HepG2 (cell line): ENCODE results near the gene RAP2C. TPM values are rescaled to one million over a fixed set of nuclear protein-coding genes. Genes with fewer than 3 reads are reported as not detected.

Experiments
- ATAC-seq: fragments of 200-7000 bp; cut with Tn5 transposase; 3 replicates; pipeline ENCODE4 v1.9.1; 2020; ENCODE audit warnings: mild to moderate bottlenecking, moderate library complexity
- BruUV-seq: library from RNA; stranded (reverse); fragments of 400-500 nt; replicated peaks from 2 replicates; lab custom pipeline; 2021; lab: Mats Ljungman, UMichigan
- CTCF ChIA-PET: fragments of 300-600 bp; formaldehyde crosslinking; extraction: SDS; loops from one replicate; lab custom pipeline; 2021; ENCODE audit warnings: low total read pairs, inconsistent platforms, low intra/inter-chr PET ratio; lab: Yijun Ruan, JAX
- POLR2A ChIA-PET: fragments of 350-600 bp; sonication (Branson Sonifier 250); formaldehyde crosslinking; loops from one replicate; lab custom pipeline; 2020; ENCODE audit warnings: antibody characterized with exemption, inconsistent platforms; lab: Yijun Ruan, JAX
- DNase-seq: peaks from one replicate; pipeline ENCODE4 v3.0.0-alpha.2; 2015; ENCODE audit warnings: low spot score
- FAIRE-seq: peaks from 3 replicates; lab custom pipeline; 2011; peaks lifted over from hg19 to GRCh38; lab: Jason Lieb, UNC
- H2AFZ ChIP-seq: one replicate; pipeline ENCODE4 v1.6.1; 2011; ENCODE audit warnings: low read length, inconsistent platforms
- H3K27ac ChIP-seq: fragments of 300-600 bp; 3 replicates; pipeline ENCODE4 v1.8.0; 2011; ENCODE audit warnings: mixed run types, mild to moderate bottlenecking, mixed read lengths, low read length, inconsistent platforms; ENCODE audit not compliant: insufficient read depth; ENCODE audit errors: extremely low read length
- H3K27me3 ChIP-seq, 2 experiments: fragments of 200-600 bp in 1 of 2; 2 replicates in 1 of 2; 3 replicates in 1 of 2; pipeline versions ENCODE4 v1.6.0 to v1.8.0; 2011; ENCODE audit warnings: low read length in 2 of 2, mild to moderate bottlenecking in 2 of 2, moderate library complexity in 2 of 2, inconsistent platforms in 1 of 2; ENCODE audit not compliant: insufficient read depth in 2 of 2, control insufficient read depth in 1 of 2
- H3K36me3 ChIP-seq, 2 experiments: fragments of 200-600 bp in 1 of 2; replicated peaks in 1 of 2; 2 replicates in 1 of 2; 3 replicates in 1 of 2; pipeline versions ENCODE4 v1.5.1 to v1.8.0; 2011; ENCODE audit warnings: low read length in 2 of 2, inconsistent platforms in 1 of 2; ENCODE audit not compliant: insufficient read depth in 2 of 2, control insufficient read depth in 1 of 2
- H3K4me1 ChIP-seq: 2 replicates; pipeline ENCODE4 v1.5.1; 2012; ENCODE audit warnings: low read length, inconsistent platforms; ENCODE audit not compliant: insufficient read depth
- H3K4me2 ChIP-seq: 2 replicates; pipeline ENCODE4 v1.6.0; 2011; ENCODE audit warnings: low read depth, low read length, inconsistent platforms
- H3K4me3 ChIP-seq, 3 experiments: fragments of 200-600 bp in 1 of 3; sonication (generic), shearing (Covaris generic) in 1 of 3; replicated peaks in 1 of 3; 2 replicates each; pipeline ENCODE4 v1.5.1; 2011 to 2016; ENCODE audit warnings: low read length in 3 of 3, inconsistent platforms in 2 of 3, low read depth in 2 of 3, mild to moderate bottlenecking in 2 of 3, control low read depth in 1 of 3, mixed read lengths in 1 of 3; ENCODE audit not compliant: insufficient read depth in 1 of 3
- H3K79me2 ChIP-seq: one replicate; pipeline ENCODE4 v1.6.1; 2011; ENCODE audit warnings: low read length, inconsistent platforms; ENCODE audit not compliant: insufficient read depth
- H3K9ac ChIP-seq: 2 replicates; pipeline ENCODE4 v1.6.0; 2011; ENCODE audit warnings: mild to moderate bottlenecking, low read depth, low read length, inconsistent platforms; ENCODE audit not compliant: insufficient read depth
- H3K9me3 ChIP-seq: 2 replicates; pipeline ENCODE4 v1.5.1; 2012; ENCODE audit warnings: mild to moderate bottlenecking, low read length
- H4K20me1 ChIP-seq: 2 replicates; pipeline ENCODE4 v1.6.0; 2011; ENCODE audit warnings: inconsistent platforms, mild to moderate bottlenecking, low read length, moderate library complexity; ENCODE audit not compliant: insufficient read depth
- CBX5 ChIP-seq: sonication (generic); formaldehyde crosslinking; IDR thresholded peaks from 2 replicates; pipeline ENCODE4 v1.4.0; 2020; ENCODE audit warnings: missing genetic modification reagents, borderline replicate concordance
- MAFK ChIP-seq, 2 experiments: IDR thresholded peaks in 1 of 2; conservative IDR thresholded peaks in 1 of 2; 2 replicates each; pipeline ENCODE4 v1.6.1; 2011; ENCODE audit warnings: improper control_type of control experiment in 2 of 2, low read length in 2 of 2
- NFKB2 ChIP-seq: sonication (generic); formaldehyde crosslinking; IDR thresholded peaks from 2 replicates; pipeline ENCODE4 v1.4.0; 2020; ENCODE audit warnings: missing genetic modification reagents, borderline replicate concordance
- SETDB1 ChIP-seq: sonication (generic); formaldehyde crosslinking; IDR thresholded peaks from 2 replicates; pipeline ENCODE4 v1.5.1; 2020; ENCODE audit warnings: missing genetic modification reagents, mild to moderate bottlenecking, borderline replicate concordance
- ZNF326 ChIP-seq: sonication (generic); formaldehyde crosslinking; IDR thresholded peaks from 2 replicates; pipeline ENCODE4 v1.4.0; 2020; ENCODE audit warnings: missing genetic modification reagents, borderline replicate concordance
- WGBS: methylation state at CpG from one replicate; pipeline ENCODE4 v1.1.6; 2017; ENCODE audit warnings: low lambda C conversion rate; 5-methylcytosine and 5-hydroxymethylcytosine counted together
- in situ Hi-C: cut with HindIII; loops from 2 replicates; pipeline ENCODE4 v1.10.0; 2017; ENCODE audit warnings: low pct_unique_long_range_greater_than_20kb; ENCODE audit not compliant: extremely low pct_ligation_motif_present
- intact Hi-C: fragments of 100-400 bp; cut with micrococcal nuclease; formaldehyde crosslinking; loops from one replicate; pipeline ENCODE4 v1.10.0; 2022; ENCODE audit not compliant: unreplicated experiment
- polyA plus RNA-seq, 8 experiments: library from polyadenylated mRNA; depleted of rRNA in 3 of 8; stranded (reverse) in 7 of 8; unstranded in 1 of 8; fragments of >200 nt; fragmentation: Illumina TruSeq in 4 of 8; extraction: Trizol in 4 of 8; gene quantifications; 2 replicates each; pipeline versions ENCODE4 v1.2.1 to v1.2.3, GENCODE V29; 2011 to 2016; ENCODE audit warnings: low read depth in 4 of 8, missing spikeins in 1 of 8, mixed read lengths in 1 of 8; ENCODE audit not compliant: insufficient read depth in 1 of 8
- total RNA-seq, 5 experiments: library from RNA; depleted of rRNA; stranded (reverse); fragments of >200 nt; fragmentation: Illumina TruSeq; extraction: Trizol; gene quantifications; 2 replicates each; pipeline ENCODE4 v1.2.3, GENCODE V29; 2016; ENCODE audit warnings: low read depth in 1 of 5
- TF ChIP-seq, protein P1 (sequence below): IDR thresholded peaks from 2 replicates; pipeline ENCODE4 v1.6.1; 2016; ENCODE audit warnings: mild to moderate bottlenecking, missing biosample characterization, missing genetic modification reagents
- TF ChIP-seq, protein P2 (sequence below): IDR thresholded peaks from 2 replicates; pipeline ENCODE4 v1.6.1; 2016
- TF ChIP-seq, protein P3 (sequence below): sonication (generic); formaldehyde crosslinking; IDR thresholded peaks from 2 replicates; pipeline ENCODE4 v1.4.0; 2020; ENCODE audit warnings: mild to moderate bottlenecking, missing genetic modification reagents

RAP2C gene
- total and polyA plus RNA-seq, 2 of the 13 experiments (the other 11 are each of a cell fraction or from before 2014, with no cell fraction given), result 8.0 to 28.5 TPM

DNA sequence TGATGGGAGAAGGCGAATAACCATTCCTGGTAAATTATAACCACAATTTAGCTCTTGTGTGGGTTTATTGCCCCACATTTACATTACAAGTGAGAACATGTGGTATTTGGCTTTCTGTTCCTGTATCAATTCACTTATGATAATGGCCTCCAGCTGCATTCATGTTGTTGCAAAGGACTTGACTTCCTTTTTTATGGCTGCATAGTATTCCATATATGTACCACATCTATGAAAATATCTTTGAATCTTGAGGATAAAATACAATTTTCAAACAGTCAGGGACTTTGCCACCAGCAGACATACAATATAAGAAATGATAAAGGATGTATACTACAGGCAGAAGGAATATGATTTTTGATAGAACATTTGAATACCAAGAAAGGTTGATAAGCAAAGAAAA, 27.3 kb downstream of the RAP2C start:
- intact Hi-C loops, result no loop called here
- Histone ChIP-seq H3K4me2 (no peak overlapping the region), H3K9me3 (no peaks in the 10 kb centered on the region), H3K4me3 (no peak overlapping the region), H3K9ac (no peak overlapping the region), H3K36me3 (no peaks in the 10 kb centered on the region), H4K20me1 (no peaks in the 10 kb centered on the region), H3K27ac (no peak overlapping the region), H3K79me2 (no peaks in the 10 kb centered on the region), H2AFZ (no peak overlapping the region), H3K27me3 (no peaks in the 10 kb centered on the region)
- ATAC-seq (no peak), FAIRE-seq (no peak)
- CTCF ChIA-PET, result no interaction called here
- 85% methylated on average over 1 of the region's 1 CpG for WGBS
- no TSS peak for BruUV-seq
- in situ Hi-C loops, result no loop called here
- TF ChIP-seq, protein P1, sequence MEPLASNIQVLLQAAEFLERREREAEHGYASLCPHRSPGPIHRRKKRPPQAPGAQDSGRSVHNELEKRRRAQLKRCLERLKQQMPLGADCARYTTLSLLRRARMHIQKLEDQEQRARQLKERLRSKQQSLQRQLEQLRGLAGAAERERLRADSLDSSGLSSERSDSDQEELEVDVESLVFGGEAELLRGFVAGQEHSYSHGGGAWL (CRISPR knock-in tag), result no peak
- TF ChIP-seq MAFK (conservative IDR thresholded peaks at IDR 0.05 in 1 of 2, IDR thresholded peaks at IDR 0.05 in 1 of 2; ENCODE audit: low read length in 2 of 2), result no peak
- TF ChIP-seq, protein P2, sequence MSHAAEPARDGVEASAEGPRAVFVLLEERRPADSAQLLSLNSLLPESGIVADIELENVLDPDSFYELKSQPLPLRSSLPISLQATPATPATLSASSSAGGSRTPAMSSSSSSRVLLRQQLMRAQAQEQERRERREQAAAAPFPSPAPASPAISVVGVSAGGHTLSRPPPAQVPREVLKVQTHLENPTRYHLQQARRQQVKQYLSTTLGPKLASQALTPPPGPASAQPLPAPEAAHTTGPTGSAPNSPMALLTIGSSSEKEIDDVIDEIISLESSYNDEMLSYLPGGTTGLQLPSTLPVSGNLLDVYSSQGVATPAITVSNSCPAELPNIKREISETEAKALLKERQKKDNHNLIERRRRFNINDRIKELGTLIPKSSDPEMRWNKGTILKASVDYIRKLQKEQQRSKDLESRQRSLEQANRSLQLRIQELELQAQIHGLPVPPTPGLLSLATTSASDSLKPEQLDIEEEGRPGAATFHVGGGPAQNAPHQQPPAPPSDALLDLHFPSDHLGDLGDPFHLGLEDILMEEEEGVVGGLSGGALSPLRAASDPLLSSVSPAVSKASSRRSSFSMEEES (CRISPR knock-in tag), result no peak
- TF ChIP-seq CBX5 (CRISPR knock-in tag), result no peak
- TF ChIP-seq ZNF326 (CRISPR knock-in tag), result no peak
- TF ChIP-seq, all 625 proteins: peak for 0
- no peak for DNase-seq
- H3K4me1 ChIP-seq, result no peaks in the 10 kb centered on the region
- POLR2A ChIA-PET, result no interaction called here

DNA sequence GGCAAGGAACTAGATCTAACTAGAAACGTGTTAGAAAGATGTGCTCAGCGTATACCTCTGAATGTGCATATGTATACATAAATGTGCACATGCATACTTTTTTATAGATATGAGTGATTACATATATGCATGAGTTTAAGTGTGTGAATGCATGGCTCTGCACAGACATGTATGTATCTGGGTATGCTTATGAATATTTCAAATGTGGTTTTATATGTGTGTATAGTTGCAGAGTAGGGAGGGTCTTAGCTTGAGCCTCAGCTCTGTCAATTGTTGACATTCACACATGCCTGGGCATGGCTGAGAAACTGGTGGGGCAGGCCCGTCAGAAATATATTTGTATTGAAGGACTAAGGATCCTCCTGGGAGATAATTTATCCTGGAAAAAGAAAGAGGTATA, 31.1 kb downstream of the RAP2C start:
- Histone ChIP-seq H3K4me2 (no peak overlapping the region), H3K9me3 (no peaks in the 10 kb centered on the region), H3K27me3 (no peaks in the 10 kb centered on the region), H4K20me1 (no peaks in the 10 kb centered on the region), H3K36me3 (no peaks in the 10 kb centered on the region), H3K27ac (no peak overlapping the region), H3K79me2 (no peaks in the 10 kb centered on the region), H3K4me1 (no peaks in the 10 kb centered on the region), H3K4me3 (no peak overlapping the region), H3K9ac (no peak overlapping the region), H2AFZ (no peak overlapping the region)
- BruUV-seq, result no TSS peak
- CTCF ChIA-PET, result no interaction called here
- 37% methylated on average over 3 of the region's 3 CpGs for WGBS
- intact Hi-C loops (no loop called here), in situ Hi-C loops (no loop called here)
- POLR2A ChIA-PET, result no interaction called here
- ATAC-seq, result no peak
- DNase-seq, result no peak
- TF ChIP-seq NFKB2 (CRISPR knock-in tag) (no peak), SETDB1 (CRISPR knock-in tag) (no peak)
- TF ChIP-seq, protein P3, sequence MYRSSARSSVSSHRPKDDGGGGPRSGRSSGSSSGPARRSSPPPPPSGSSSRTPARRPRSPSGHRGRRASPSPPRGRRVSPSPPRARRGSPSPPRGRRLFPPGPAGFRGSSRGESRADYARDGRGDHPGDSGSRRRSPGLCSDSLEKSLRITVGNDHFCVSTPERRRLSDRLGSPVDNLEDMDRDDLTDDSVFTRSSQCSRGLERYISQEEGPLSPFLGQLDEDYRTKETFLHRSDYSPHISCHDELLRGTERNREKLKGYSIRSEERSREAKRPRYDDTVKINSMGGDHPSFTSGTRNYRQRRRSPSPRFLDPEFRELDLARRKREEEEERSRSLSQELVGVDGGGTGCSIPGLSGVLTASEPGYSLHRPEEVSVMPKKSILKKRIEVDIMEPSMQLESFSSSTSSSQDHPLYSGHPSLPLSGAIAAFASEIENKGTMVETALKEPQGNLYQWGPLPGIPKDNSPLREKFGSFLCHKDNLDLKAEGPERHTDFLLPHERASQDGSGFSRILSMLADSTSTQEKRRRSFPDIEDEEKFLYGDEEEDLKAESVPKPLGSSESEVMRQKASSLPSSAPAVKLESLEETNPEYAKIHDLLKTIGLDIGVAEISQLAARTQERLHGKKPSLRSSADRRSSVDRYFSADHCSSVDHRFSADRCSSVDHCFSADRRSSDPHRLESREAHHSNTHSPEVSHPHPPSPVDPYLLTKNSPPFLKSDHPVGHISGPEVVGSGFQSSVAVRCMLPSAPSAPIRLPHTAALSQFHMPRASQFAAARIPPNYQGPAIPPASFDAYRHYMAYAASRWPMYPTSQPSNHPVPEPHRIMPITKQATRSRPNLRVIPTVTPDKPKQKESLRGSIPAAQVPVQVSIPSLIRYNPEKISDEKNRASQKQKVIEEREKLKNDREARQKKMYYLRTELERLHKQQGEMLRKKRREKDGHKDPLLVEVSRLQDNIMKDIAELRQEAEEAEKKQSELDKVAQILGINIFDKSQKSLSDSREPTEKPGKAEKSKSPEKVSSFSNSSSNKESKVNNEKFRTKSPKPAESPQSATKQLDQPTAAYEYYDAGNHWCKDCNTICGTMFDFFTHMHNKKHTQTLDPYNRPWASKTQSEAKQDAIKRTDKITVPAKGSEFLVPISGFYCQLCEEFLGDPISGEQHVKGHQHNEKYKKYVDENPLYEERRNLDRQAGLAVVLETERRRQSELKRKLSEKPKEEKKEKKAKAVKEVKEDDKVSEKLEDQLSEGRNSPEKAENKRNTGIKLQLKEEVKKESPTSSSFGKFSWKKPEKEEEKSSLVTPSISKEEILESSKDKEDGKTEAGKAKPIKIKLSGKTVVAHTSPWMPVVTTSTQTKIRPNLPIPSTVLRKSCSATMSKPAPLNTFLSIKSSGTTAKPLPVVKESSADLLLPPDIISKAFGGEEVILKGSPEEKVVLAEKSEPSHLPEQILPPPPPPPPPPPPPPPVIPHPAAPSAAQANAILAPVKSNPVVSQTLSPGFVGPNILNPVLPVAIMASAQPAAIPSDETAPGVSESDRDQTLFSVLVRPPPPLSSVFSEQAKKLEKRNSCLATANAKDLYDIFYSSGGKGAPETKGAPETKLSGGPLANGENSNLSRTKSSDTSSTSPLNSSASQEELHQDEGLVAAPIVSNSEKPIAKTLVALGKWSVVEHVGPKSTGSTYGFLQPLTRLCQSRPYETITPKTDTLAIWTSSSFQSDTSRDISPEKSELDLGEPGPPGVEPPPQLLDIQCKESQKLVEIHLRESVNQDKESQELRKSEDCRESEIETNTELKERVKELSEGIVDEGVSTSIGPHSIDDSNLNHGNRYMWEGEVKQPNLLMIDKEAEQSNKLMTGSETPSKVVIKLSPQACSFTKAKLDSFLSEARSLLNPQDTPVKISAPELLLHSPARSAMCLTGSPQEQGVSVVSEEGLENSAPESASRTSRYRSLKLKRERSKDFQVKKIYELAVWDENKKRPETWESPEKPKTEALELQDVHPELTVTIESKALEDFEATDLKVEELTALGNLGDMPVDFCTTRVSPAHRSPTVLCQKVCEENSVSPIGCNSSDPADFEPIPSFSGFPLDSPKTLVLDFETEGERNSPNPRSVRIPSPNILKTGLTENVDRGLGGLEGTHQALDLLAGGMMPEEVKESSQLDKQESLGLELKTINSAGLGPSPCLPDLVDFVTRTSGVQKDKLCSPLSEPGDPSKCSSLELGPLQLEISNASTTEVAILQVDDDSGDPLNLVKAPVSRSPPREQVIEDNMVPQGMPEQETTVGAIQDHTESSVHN (CRISPR knock-in tag), result no peak
- FAIRE-seq, result no peak
